ENCODE measurements around the gene FASTK.

The FASTK gene

DNA sequence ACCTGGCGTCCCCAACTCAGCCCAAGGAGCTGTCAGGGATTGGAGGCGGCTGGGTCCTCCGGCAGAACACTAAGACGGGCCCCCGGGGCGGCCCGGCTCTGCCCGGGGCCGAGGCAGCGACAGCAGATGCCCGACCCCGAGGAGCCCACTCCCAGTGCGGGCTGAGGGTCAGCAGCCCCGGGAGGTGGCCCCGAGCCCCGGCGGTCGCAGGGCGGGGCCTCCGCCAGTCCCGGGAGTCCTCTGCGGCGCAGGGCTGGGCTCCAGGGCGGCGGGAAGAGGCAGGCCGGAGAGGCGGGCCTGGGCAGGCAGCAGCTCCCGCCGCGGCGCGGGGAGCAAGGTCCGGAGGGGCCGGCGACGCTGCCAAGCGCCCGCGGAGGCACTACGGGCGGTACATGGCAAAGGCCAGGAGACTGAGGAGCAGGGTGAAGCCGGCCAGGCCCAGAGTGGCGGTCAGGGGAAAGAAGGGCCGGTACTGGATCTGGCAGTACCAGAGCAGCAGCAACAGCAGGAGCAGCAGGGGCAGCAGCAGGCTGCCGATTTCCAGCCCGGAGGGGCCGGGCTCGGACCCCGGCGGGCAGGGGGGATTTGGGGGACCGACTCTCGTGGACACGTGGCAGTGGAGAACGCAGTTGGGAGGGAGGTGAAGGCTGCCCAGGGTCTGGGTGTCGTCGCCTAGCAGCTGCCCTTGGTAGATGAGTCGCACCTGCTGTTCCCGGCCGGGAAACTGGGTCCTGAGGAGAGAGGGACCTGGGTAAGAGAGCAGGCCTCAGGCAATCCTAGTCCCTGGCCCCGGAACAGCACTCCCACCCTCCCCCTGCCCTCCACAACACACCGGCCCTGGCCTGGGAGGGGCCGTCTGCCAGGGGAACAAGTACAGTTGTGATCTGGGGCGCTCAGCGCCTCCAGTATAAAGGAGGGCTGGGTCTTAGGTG lies 827 bp upstream of the FASTK start:
- DNase-seq, result no peak

DNA sequence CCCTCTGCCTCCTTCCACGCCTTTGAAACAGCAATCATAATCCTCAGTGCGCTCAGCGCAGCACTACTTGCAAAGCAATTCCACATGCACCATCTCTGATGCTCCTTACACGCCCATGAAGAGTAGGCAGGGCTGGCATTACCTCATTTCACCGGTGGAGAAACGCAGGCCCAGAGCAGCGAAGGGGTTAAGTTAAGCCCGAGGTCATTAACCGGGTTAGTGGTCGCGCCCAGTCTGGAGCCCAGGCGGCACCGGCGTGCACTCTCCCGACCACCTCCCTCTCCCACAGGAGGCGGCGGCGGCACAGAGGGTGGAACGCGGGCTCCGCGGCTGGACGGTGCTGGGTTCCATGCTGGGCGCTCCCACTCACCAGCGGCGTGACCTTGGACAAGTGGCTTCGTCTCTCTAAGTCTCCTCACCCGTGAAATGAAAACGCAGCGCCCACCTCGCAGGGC lies 515 bp downstream of the FASTK start:
- DNase-seq, result no peak

DNA sequence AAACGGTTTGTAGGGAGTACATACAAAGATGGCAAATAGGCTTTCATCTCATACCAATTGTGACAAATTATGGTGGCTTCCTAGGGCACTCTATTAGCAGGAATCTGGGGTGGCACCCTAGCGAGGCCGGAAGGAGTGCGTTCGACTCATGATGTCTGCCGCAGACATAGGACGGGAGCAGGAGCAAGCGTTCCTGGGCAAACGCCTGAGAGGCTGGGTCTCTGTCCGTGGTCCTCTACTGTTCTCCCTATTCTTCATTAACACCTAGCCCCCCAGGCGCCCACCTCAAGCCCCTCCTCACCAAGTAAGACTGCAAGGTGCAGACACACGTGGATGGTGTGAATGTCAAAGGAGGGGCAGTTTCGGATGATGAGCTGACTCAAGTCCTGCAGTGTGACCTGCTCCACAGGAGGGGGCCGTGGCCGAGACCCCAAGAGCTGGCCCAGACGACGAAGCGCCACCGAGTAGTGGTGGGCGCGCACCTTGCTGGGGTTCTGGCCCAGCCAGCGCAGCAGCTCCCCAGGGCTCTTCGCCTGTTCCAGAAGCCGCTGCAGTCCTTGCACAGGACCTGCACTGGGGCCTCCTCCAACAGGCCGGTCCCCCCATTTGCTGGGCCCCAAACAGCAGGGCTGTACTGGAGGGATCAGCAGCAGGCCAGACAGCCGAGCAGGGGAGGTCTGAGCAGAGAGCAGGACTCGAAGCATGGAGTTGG lies 1.3 kb downstream of the FASTK start:
- no peak for DNase-seq

DNA sequence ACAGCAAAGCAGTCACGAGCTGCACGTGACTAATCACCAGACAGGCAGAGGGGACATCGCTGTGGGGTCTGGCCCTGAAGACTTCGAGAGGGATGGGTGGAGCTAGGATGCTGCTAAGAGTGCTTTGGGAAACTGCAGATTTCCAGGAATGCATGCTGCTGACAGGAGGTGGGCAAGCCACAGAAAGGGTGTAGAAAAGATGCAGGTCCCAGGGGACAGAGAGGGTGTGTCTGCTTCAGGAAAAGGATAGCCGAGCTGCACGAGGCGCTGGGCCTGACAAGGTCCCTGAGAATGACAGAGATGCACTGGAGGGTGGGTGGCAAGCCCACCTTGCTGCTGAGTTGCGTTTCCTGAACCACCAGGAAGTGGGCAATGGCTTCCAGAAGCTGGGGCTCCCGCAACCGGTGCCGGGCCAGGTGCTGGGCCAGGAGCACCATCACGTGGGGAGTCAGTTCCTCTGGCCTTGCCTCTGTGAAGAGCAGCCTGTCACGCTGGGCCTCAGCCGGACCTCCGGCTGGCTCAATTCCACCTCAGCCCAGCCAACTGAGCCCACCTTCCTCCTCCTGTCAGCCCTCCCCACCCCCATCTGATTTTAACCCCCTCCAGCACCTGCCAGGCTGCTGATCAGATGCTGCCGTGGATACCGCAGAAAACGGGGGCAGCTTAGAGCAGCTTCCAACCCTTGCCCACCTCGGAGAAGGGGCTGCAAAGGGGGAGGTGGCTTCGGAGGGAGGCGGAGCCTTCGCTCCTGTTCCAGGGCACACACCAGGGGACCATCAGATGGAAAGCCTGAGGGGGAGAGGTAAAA lies 2.2 kb downstream of the FASTK start:
- DNase-seq, result no peak

DNA sequence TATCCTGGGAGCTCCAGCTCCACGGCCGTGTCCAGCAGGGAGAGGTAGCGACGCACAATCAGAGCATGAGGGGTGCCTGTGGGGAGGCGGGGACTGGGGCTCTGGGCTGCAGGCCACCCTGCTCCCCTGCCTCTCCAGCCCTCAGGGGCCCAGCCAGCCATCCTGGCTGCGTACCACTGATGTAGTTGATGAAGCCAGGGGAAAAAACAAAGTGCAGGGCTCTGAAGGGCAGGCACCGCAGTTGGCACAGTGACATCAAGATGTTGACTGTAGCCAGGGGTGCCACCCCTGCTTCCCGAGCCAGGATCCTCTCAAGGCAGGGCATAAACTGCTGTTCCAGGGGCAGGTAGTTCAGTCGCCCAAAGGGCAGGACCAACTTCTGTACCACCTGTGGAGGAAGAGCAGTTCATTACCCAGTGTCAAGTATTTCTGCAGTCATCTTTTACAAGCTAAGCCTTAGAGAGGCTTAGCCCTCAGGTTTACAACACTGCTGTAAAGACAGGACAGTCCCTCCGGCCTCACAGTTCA lies 2.8 kb downstream of the FASTK start:
- DNase-seq, result no peak

DNA sequence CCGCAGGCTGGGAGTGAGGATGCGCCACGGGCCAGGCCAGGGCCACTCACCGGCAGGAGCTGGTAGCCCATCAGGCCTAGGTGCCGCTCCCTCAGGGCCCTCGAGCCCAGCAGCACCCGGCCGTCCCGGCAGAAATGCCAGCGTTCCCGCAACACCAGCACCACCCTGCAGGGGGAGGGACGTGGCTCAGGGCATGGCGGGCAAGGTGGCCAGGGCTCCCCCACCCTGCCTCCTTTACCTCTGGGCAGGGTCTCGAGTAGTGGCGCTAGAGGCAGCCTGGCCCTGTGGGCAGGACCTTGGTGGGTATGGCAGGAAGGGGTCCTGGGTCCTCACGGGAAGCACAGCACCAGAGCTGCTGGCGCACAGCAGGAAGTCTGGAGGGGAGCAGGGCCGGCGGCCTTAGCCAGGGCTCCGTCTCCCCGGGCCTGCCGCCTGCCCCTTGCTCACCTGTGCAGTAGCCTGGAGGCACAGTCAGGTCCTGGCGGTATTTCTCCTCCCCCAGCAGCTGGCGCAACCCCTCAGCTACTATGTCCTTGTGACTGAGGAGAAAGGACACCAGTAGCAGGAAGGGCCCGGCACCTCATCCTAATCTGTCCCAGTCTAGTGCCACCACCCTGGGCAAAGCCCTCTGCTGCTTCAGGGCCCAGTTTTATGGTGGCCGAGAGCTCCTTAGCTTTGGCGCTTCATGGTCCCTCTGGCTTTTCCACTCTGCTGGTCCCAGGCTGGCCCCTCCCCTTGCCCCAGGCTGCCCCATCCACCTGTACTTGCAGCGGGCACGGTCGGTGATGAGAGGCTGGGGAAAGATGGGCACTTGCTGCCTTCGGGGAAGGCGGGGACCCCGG lies 3.5 kb downstream of the FASTK start:
- DNase-seq, result no peak

DNA sequence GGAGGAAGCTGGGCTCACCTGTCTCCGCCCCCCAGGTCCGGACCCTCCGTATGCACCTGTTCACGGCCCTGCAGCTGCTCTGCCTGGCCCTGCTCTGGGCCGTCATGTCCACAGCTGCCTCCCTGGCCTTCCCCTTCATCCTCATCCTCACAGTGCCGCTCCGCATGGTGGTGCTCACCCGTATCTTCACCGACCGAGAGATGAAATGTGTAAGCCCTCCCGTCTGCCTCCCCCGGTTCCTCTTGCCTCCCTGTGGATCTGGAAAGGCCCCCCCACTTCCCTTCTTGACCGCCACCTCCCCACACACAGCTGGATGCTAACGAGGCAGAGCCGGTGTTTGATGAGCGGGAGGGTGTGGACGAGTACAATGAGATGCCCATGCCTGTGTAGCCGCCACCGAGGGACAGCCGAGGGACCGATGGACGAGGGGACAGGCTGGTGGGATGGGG lies 4.6 kb downstream of the FASTK start:
- no peak for DNase-seq

DNA sequence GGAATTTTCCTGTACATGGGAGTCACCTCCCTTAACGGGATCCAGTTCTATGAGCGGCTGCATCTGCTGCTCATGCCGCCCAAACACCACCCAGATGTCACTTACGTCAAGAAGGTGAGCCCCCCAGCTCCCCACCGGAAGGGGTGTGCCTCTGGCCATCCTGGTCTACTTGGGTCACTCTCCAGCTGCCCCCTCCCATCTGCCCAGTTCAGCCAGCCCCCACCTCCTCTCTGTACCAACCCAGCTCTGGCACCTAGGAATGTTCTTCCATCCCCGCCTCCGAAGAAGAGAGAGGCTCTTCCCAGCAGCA lies 5.0 kb downstream of the FASTK start:
- DNase-seq, result no peak

DNA sequence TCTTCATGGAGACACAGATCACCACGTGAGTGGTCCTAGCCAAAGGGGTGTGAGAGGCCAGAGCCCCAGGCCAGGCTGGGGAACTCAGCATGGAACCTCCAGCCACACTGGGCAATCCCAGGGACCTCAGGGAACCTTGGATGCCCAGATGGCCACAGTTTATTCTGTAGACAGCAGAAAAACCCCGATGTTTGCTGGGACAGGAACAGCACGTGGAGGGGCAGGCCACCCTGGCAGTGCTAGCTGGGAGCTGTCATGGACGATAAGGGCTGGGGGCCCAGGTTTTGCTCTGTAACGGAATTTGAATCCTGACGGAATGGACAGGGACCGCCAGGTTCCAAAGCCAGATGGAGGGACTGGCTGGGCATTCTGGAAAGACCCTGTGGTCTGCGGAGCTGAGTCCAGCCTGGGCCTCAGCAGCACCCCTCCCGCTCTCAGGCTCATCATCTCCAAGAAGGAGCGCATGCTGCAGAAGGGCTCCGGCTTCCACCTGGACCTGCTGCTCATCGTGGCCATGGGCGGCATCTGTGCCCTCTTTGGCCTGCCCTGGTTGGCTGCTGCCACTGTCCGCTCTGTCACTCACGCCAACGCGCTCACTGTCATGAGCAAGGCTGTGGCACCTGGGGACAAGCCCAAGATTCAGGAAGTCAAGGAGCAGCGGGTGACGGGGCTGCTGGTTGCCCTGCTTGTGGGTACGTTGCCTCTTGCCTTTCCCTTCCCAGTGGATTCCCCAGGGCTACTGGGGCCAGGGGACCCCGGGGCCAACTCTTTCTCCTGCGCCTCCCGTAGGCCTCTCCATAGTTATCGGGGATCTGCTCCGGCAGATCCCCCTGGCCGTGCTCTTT lies 5.6 kb downstream of the FASTK start:
- DNase-seq, result no peak

DNA sequence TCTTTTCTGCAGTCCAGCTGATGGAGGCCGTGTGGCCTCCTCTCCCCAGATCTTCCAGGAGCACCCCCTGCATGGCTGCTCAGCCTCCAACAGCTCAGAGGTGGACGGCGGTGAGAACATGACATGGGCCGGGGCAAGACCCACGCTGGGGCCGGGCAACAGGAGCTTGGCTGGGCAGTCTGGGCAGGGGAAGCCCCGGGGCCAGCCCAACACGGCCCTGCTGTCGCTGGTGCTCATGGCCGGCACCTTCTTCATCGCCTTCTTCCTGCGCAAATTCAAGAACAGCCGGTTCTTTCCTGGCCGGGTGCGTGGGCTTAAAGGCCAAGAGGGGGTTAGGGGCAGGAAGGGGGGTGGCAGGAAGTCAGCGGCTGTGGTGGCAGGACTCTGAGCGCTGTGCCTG lies 6.6 kb downstream of the FASTK start:
- no peak for DNase-seq

DNA sequence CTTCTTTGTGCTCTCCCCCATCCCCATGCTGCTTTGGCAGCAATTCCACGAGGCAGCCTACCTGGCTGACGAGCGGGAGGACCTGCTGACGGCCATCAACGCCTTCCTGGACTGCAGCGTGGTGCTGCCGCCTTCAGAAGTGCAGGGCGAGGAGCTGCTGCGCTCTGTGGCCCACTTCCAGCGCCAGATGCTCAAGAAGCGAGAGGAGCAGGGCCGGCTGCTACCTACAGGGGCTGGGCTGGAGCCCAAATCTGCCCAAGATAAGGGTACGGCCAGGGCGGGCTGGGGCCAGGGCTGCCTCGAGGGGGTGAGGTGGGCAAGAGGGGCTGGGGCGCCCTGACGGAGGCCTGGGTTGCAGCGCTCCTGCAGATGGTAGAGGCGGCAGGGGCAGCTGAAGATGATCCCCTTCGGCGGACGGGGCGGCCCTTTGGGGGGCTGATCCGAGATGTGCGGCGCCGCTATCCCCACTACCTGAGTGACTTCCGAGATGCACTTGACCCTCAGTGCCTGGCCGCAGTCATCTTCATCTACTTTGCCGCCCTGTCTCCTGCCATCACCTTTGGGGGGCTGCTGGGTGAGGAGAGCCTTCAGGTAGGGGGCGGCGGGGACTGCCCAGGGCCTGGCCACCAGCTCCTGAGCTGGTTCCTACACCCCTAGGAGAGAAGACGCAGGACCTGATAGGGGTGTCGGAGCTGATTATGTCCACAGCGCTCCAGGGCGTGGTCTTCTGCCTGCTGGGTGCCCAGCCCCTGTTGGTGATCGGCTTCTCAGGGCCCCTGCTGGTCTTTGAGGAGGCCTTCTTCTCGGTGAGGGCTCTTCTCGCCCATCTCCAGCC lies 9.4 kb downstream of the FASTK start:
- DNase-seq, result no peak

DNA sequence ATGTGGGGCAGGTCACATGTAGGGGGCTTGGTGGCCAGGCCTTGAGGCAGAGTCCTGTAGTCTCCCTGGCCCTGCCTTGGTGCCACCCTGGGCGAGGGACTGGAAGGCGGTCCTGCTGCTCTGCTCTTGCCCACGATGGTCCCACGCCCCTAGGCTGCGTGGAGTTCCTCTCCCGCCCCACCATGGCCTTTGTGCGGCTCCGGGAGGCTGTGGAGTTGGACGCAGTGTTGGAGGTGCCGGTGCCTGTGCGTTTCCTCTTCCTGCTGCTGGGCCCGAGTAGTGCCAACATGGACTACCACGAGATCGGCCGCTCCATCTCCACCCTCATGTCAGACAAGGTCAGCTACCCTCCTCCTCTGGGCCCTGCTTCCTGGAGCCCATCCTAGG lies 10.0 kb downstream of the FASTK start:
- no peak for DNase-seq

DNA sequence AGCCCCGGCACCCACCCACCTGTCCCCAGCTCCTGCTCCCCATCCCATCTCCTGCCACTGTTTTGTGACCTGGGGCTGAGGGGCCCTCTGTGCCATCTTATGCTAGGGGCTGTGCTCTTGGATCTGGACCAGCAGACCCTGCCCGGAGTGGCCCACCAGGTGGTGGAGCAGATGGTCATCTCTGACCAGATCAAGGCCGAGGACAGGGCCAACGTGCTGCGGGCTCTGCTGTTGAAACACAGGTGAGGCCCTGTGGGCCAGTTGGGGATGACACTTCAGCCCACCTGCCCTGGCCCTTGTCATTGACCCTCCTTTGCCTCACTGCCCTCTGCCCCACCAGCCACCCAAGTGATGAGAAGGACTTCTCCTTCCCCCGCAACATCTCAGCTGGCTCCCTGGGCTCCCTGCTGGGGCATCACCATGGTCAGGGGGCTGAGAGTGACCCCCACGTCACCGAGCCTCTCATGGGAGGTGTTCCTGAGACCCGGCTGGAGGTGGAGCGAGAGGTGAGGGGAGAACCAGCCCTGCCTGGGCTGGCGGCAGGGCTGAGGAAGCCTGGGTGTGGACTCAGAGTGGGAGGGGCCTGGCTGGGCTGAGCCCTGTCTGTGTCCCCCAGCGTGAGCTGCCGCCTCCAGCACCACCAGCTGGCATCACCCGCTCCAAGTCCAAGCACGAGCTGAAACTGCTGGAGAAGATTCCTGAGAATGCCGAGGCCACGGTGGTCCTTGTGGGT lies 10.6 kb downstream of the FASTK start:
- DNase-seq, result no peak

DNA sequence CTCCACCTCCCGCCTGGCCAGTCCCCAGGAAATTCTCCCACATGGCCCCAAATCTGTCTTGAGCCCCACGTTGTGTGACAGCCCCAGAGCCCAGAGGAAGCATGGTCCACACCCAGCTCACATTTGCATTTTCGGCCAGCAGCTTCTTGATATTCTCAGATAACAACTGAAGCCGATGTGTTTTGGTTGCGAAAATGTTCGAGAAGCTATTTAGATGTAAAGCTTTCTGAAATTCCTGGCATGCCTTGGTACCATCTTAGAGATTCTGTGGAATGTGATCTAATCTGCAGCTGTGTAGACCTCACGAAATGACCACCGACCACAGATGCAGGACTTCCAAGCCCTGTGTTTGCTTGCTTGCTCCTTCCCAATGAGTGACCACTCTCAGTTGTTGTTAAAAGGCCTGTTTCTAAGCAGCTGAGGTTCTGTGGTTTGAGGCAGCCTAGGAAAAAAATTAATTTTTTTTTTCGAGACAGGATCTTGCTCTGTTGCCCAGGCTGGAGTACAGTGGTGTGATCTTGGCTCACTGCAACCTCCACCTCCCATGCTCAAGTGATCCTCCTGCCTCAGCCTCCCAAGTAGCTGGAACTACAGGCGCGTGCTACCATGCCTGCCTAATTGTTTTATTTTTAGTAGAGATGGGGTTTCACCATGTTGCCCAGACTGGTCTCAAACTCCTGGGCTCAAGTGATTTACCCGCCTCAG lies 12.4 kb downstream of the FASTK start:
- no peak for DNase-seq

DNA sequence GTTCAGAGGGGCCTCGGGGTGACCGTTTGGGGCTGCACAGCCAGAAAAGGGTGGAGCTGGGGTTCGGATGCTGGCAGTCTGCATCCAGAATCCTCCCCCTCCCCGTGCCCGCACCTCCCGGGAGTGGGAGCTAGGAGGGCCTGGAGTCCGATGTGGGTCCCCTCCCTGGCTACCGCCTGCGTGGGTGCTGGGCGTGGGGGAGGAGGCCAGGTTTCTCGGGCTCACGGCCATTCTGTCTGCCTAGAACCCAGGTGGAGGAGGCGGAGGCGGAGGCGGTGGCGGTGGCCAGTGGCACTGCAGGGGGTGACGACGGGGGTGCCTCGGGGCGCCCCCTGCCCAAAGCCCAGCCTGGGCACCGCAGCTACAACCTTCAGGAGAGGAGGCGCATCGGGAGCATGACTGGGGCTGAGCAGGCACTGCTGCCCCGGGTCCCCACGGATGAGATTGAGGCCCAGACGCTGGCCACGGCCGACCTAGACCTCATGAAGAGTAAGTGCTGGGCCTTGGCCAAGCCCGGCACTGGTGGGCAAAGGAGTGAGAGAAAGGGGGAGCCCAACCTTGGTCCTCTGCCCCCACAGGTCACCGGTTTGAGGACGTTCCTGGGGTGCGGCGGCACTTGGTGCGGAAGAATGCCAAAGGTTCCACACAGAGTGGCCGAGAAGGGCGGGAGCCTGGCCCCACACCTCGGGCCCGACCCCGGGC lies 14.2 kb downstream of the FASTK start:
- DNase-seq, result no peak

DNA sequence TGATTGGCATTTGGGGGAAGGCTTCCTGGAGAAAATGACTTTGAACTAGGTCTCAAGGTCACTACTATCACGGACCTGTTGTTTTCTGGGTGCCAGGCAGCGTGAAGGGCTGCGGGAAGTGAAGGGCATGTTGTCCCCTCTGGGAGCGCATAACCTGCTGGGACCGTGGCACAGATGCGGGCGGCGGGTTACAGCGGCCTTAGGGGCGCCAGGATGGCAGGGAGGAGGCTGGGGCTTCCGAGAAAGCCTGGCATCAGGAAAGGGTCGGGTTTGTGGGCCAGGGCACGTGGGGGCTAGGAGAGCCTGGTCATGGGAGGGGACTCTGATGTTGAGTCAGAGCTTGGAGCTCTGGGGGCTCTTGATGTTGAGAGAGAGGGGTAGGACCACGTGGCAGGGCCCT lies 15.1 kb downstream of the FASTK start:
- DNase-seq, result no peak

DNA sequence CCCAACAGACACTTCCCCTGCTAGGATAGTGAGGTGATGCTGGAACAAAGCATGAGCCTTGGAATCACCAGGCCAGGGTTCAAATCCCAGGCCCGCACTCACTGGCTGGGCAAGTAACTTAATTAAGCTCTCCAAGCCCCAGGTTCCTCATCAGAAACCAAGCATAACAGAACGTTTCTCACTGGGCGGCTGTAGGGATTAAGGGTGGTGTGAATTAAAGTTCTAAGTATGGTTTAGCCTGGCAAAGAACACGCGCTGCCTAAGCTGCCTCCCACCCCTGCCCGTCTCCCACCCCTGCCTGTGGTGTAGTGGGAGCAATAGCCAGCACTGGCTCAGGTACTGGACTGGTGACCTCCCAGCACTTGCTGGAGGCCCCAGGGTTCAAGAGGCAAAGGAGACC lies 15.6 kb downstream of the FASTK start:
- no peak for DNase-seq

DNA sequence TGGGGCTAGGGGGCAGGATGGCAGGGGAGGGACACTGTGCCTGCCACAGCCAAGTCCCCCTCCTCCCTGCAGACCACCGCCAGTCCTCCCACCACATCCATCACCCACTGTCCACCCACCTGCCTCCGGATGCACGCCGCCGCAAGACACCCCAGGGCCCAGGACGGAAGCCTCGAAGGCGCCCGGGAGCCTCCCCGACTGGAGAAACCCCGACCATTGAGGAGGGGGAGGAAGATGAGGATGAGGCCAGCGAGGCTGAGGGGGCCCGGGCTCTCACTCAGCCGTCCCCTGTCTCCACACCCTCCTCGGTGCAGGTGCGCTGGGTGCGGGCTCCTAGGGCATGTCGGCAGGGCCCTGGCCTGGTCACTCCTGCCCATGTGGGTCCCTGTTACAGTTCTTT lies 16.2 kb downstream of the FASTK start:
- no peak for DNase-seq
